Measurements from ENCODE around the gene CREB5. TPM values are rescaled to one million over a fixed set of nuclear protein-coding genes. Genes with fewer than 3 reads are reported as not detected.

The CREB5 gene
- total and polyA plus RNA-seq, 2 donors (not counting 3 experiments of a cell fraction or from before 2014, with no cell fraction given), result 19.6 to 28.4 TPM

DNA sequence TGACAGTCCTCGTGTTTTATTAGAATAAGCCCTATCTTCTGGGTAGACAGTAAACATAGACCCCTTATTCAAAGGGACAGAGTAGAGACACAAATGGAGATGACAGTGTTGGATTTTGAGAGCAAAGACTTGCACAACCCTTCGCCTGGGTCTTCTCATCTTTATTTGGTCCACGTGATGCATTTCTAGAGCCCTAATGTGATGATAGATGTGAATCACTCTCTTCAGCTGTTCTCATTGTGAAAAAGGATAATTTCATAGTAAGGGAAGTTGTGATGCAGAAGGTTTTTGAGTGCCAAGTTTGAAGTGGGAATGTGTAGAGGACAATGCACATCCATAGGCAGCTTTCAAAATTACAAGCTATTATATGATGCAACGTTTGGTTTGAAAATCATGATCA, 86.3 kb downstream of the CREB5 start:
- H3K36me3 ChIP-seq (ENCODE audit: control insufficient read depth in 2 of 2, extremely low read depth in 1 of 2, insufficient read depth in 2 of 2, low read length in 2 of 2), result no peaks in the 10 kb centered on the region
- intact Hi-C loops (cut with micrococcal nuclease) (no loop called here), dilution Hi-C loops (cut with MboI; ENCODE audit: extremely low pct_ligation_motif_present, low sequenced_read_pairs) (no loop called here)
- TF ChIP-seq JUN (IDR thresholded peaks at IDR 0.05; ENCODE audit: borderline replicate concordance, insufficient read depth, insufficient read length, low read depth) (no peak), POLR2AphosphoS5 (IDR thresholded peaks at IDR 0.05; ENCODE audit: insufficient read depth, low read depth, low read length) (no peak), MYC (IDR thresholded peaks at IDR 0.05; ENCODE audit: low read depth, low read length) (no peak), EZH2 (IDR thresholded peaks at IDR 0.05; ENCODE audit: borderline replicate concordance, low read depth, low read length, severe bottlenecking) (no peak), FOS (IDR thresholded peaks at IDR 0.05; ENCODE audit: borderline replicate concordance, insufficient read depth, low read length) (no peak)
- TF ChIP-seq, protein P1, sequence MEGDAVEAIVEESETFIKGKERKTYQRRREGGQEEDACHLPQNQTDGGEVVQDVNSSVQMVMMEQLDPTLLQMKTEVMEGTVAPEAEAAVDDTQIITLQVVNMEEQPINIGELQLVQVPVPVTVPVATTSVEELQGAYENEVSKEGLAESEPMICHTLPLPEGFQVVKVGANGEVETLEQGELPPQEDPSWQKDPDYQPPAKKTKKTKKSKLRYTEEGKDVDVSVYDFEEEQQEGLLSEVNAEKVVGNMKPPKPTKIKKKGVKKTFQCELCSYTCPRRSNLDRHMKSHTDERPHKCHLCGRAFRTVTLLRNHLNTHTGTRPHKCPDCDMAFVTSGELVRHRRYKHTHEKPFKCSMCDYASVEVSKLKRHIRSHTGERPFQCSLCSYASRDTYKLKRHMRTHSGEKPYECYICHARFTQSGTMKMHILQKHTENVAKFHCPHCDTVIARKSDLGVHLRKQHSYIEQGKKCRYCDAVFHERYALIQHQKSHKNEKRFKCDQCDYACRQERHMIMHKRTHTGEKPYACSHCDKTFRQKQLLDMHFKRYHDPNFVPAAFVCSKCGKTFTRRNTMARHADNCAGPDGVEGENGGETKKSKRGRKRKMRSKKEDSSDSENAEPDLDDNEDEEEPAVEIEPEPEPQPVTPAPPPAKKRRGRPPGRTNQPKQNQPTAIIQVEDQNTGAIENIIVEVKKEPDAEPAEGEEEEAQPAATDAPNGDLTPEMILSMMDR (IDR thresholded peaks at IDR 0.05; ENCODE audit: extremely low read depth in 1 of 2, insufficient read depth in 1 of 2, low read depth in 1 of 2, low read length in 2 of 2), result no peak
- BruUV-seq (replicated peaks), result no TSS peak
- ChIA-PET CTCF (interaction anchor here (0.9 kb wide), 1 partner anchor 128 kb away, joined by 3 read pairs; no protein-coding TSS in a partner anchor), POLR2A (no interaction called here)
- no peak overlapping the region for H3K27ac ChIP-seq (ENCODE audit: insufficient read depth, low read depth, low read length)
- no peaks in the 10 kb centered on the region for H3K9me3 ChIP-seq (replicated peaks; ENCODE audit: control insufficient read depth, insufficient read depth, low read length)
- H3K4me2 ChIP-seq (ENCODE audit: insufficient read depth, low read length), result no peak overlapping the region
- FAIRE-seq (no peak), DNase-seq (ENCODE audit: low read depth, low spot score) (no peak)
- no peak overlapping the region for H3K4me3 ChIP-seq (replicated peaks in 1 of 3; ENCODE audit: insufficient read depth in 1 of 3, low read depth in 1 of 3, low read length in 3 of 3)
- H3K27me3 ChIP-seq (ENCODE audit: control insufficient read depth in 2 of 2, insufficient read depth in 2 of 2, low read length in 2 of 2), result no peaks in the 10 kb centered on the region
- H2AFZ ChIP-seq (ENCODE audit: low read depth, low read length), result no peak overlapping the region
- no peaks in the 10 kb centered on the region for H3K4me1 ChIP-seq (ENCODE audit: control insufficient read depth, extremely low read depth, insufficient read depth, low read length)
- no peak overlapping the region for H3K9ac ChIP-seq (replicated peaks; ENCODE audit: extremely low read depth, insufficient read depth, low read length)
- H4K20me1 ChIP-seq (replicated peaks; ENCODE audit: control insufficient read depth, extremely low read depth, insufficient read depth, low read length), result no peaks in the 10 kb centered on the region
- H3K79me2 ChIP-seq (ENCODE audit: control insufficient read depth, insufficient read depth, low read length), result no peaks in the 10 kb centered on the region
- no peaks in the 10 kb centered on the region for H3K9me1 ChIP-seq (replicated peaks; ENCODE audit: control insufficient read depth, extremely low read depth, insufficient read depth, low read length)

DNA sequence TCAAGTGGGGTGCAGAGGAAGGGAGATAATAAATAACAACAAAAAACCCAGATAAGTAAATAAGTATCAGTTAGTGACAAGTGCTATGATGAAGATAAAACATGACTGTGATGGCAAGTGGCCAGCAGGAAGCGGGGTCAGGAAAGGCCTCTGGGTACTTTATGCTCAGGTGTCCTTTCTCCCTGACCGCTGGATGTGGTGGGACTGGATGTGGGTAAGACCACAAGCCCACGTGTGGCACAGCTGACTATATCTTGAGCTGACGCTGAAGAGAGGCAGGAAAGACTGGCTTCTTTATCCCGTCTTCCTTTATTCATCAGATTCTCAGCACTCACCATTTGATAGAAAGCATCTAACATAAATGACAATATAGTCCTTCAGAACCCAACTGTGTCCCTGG, 87.8 kb downstream of the CREB5 start:
- Histone ChIP-seq H3K4me3 (replicated peaks in 1 of 3; ENCODE audit: insufficient read depth in 1 of 3, low read depth in 1 of 3, low read length in 3 of 3) (no peak overlapping the region), H3K4me1 (ENCODE audit: control insufficient read depth, extremely low read depth, insufficient read depth, low read length) (no peaks in the 10 kb centered on the region), H2AFZ (ENCODE audit: low read depth, low read length) (no peak overlapping the region), H4K20me1 (replicated peaks; ENCODE audit: control insufficient read depth, extremely low read depth, insufficient read depth, low read length) (no peaks in the 10 kb centered on the region), H3K4me2 (ENCODE audit: insufficient read depth, low read length) (no peak overlapping the region), H3K9me1 (replicated peaks; ENCODE audit: control insufficient read depth, extremely low read depth, insufficient read depth, low read length) (no peaks in the 10 kb centered on the region), H3K9ac (replicated peaks; ENCODE audit: extremely low read depth, insufficient read depth, low read length) (no peak overlapping the region), H3K79me2 (ENCODE audit: control insufficient read depth, insufficient read depth, low read length) (no peaks in the 10 kb centered on the region), H3K27me3 (ENCODE audit: control insufficient read depth in 2 of 2, insufficient read depth in 2 of 2, low read length in 2 of 2) (no peaks in the 10 kb centered on the region), H3K27ac (ENCODE audit: insufficient read depth, low read depth, low read length) (no peak overlapping the region), H3K36me3 (ENCODE audit: control insufficient read depth in 2 of 2, extremely low read depth in 1 of 2, insufficient read depth in 2 of 2, low read length in 2 of 2) (no peaks in the 10 kb centered on the region), H3K9me3 (replicated peaks; ENCODE audit: control insufficient read depth, insufficient read depth, low read length) (no peaks in the 10 kb centered on the region)
- ChIA-PET POLR2A (no interaction called here), CTCF (no interaction called here)
- no peak for FAIRE-seq
- DNase-seq (ENCODE audit: low read depth, low spot score), result no peak
- intact Hi-C loops (cut with micrococcal nuclease), result no loop called here
- no TSS peak for BruUV-seq (replicated peaks)
- dilution Hi-C loops (cut with MboI; ENCODE audit: extremely low pct_ligation_motif_present, low sequenced_read_pairs), result no loop called here
- no peak for TF ChIP-seq MYC (IDR thresholded peaks at IDR 0.05; ENCODE audit: low read depth, low read length)
- no peak for TF ChIP-seq GATA2 (IDR thresholded peaks at IDR 0.05; ENCODE audit: insufficient read depth, insufficient read length, low read depth, low read length)
- TF ChIP-seq POLR2A (IDR thresholded peaks at IDR 0.05; ENCODE audit: low read depth, low read length), result no peak
- TF ChIP-seq POLR2AphosphoS5 (IDR thresholded peaks at IDR 0.05; ENCODE audit: insufficient read depth, low read depth, low read length), result no peak
- TF ChIP-seq, protein P2, sequence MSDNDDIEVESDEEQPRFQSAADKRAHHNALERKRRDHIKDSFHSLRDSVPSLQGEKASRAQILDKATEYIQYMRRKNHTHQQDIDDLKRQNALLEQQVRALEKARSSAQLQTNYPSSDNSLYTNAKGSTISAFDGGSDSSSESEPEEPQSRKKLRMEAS (IDR thresholded peaks at IDR 0.05; ENCODE audit: insufficient read depth, insufficient read length), result no peak
- TF ChIP-seq EZH2 (IDR thresholded peaks at IDR 0.05; ENCODE audit: borderline replicate concordance, low read depth, low read length, severe bottlenecking), result no peak
- TF ChIP-seq, protein P1 (IDR thresholded peaks at IDR 0.05; ENCODE audit: extremely low read depth in 1 of 2, insufficient read depth in 1 of 2, low read depth in 1 of 2, low read length in 2 of 2), result no peak
- TF ChIP-seq FOS (IDR thresholded peaks at IDR 0.05; ENCODE audit: borderline replicate concordance, insufficient read depth, low read length), result no peak
- TF ChIP-seq JUN (IDR thresholded peaks at IDR 0.05; ENCODE audit: borderline replicate concordance, insufficient read depth, insufficient read length, low read depth), result no peak

Data from endothelial cell of umbilical vein (primary cell).